Activated CD4-positive, alpha-beta T cell treated with anti-CD3 and anti-CD28 coated beads, Interleukin-2, Interleukin-4, amounts not matched to agents 100 ng/mL and 50 ng/mL, durations not matched to agents 16 hours and 8 hours (primary cell): Measurements from ENCODE around the gene FAM184A.
A peak's percentile ranks its signal among the peaks of the same experiment; 100 is the strongest.

ENCODE experiments used
- DNase-seq: peaks from one replicate; pipeline ENCODE4 v3.0.0-alpha.2; 2020; ENCODE audit warnings: low spot score

FAM184A gene

DNA sequence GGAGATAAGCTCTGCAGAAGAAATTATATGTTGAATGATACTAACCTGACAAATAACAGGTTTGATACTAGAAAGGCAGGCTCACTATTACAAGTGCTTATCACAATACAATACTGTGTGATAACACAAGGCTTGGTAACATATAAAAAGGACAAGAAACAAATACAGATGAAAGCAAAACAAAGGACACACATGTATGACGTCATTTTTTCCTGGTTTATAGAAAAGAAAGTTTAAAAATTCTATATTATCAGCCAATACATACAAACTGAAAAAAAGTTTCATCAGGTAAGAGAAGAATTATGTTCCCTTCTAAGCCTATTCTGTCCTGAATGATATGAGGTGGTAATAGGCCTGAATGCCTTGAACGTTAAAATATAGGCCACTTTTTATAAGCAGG lies 111.2 kb downstream of the FAM184A start:
- DNase-seq = no peak

DNA sequence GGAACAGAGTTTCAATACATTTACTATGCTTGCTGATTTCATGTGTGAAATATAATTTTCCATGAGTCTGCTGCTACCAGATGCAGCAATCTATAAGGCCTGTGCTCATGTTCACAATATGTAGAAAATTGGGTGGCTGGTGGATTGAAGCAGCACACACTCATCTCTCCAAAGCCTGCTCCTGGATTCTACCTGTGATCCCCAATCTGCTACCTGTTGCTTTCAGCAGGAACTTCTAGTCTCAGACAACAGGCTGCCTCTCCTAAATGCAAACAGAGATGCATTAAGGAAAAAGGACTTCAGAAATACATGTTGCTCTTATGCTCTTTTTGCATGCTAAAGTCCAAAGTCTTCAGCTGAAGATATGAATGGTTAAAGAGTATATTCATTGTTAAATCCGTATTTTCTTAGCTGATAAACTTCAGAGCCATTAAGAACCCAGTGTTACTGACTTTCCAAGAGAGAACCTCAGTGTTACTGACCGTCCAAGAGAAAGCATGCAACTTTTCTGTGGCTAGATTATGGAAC lies 112.6 kb downstream of the FAM184A start:
- DNase-seq = no peak

DNA sequence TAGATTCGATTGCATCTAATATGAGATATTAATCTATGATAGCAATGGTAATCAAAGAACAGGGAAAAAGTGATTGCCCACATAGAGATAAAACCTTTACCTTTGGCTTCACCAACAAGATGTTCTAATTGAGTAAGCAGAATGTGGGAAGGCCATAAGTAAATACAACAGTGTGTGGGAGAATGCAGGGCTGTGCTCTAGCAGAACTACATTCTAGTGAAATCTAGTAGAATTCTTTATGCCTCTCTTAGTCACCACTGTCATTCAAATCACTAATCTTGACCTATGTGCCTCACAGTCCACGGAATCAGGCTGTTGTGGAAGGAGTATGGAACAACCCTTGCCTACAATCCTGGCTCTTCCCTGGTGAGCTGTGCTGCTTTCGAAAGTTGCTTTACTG lies 113.1 kb downstream of the FAM184A start:
- DNase-seq = no peak

DNA sequence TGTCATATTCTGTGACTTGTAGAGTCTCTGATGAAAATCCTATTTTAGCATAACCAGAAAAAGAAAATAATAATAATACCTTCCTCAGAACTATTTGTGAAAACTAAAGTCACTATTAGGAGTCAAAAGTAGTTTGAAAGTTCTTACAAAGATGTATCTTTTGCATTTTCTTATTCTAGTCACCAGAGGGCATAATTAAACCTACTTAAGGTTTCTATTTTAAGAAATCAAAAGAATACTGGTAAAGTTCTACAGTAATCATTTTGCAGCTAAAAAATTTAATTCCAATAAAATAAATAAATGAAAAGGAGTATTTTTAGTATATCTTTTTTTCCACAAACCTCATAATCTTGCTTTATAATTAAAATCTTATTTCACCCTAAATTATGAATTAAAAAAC lies 115.5 kb downstream of the FAM184A start:
- DNase-seq = no peak

DNA sequence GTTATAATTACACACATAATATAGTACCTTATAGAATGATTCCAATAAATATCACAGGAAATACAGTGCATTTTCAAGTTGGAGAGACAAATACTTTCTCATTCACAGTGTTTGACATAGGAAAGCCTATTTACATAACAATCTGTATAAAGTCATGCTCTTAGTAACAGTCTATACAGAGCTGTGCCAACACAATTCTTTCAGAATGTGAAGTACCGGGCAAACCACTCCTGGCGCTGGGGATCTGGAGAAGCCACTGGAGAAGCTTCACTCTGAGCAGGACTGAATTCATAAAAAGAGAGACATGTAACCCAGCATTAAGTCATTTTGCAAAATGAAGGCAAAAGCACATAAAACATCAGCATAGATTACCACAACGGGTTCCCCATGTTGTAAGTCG lies 118.6 kb downstream of the FAM184A start:
- DNase-seq = no peak

DNA sequence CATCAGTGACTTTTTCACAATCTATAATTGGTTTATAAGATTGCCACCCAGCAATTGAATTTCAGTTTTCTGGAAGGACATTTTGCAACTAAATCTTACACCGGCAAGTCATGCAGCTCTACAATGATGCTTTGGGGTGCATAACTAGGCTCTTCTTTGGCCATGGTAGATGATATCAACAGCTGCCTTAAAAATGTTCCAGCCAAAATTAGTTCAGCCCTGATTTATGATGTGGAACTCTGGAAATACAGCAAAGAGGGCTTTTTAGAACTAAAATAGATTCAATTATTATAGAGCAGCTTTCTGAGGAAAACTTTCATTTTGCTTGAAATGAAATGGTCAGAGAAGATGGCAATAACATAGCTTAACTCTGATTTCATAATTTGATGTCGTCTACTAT lies 125.1 kb downstream of the FAM184A start:
- no peak for DNase-seq

DNA sequence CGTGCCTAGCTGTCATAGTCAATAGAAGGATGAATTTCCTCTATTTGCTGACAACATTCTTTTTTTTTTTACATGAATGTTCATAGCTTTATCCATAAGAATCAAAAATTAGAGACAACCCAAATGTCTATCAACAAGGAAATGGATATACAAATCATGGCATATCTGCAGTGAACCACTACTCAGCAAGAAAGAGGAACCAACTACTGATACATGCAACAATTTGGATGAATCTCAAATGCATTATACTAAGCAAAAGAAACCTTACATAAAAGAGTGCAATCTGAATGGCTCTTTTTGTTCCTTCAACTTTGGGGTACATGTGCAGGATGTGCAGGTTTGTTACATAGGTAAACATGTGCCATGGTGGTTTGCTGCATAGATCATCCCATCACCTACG lies 125.8 kb downstream of the FAM184A start:
- no peak for DNase-seq

DNA sequence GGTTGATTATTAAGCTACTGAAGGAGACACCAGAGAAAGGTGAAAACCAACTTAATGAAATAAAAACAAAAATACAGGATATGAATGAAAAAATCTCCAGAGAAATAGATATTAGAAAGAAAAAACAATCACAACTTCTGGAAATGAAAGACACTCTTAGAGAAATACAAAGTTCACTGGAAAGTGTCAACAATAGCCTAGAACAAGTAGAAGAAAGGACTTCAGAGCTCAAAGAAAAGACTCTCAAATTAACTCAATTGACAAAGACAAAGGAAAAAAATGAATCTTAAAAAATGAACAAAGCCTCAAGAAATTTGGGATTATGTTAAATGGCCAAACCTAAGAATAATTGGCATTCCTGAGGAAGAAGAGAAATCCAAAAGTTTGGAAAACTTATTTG lies 133.2 kb downstream of the FAM184A start:
- DNase-seq = no peak

DNA sequence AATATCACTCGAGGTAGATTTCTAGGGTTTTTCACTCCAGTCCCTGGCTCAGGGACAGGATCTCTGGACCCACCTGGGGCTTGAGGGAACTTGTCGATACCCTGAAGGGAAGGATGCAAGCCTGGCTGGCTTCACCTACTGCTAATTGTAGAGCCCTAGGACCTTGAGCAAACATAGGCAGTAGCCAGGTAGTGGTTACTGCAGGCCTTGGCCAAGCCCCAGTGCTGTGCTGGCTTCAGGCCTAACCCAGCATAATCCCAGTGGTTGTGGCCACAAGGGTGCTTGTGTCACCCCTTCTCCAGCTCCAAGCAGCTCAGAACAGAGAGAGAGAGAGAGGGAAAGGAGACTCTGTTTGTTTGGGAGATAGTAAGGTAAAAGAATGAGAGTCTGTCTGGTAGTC lies 137.7 kb downstream of the FAM184A start:
- no peak for DNase-seq

DNA sequence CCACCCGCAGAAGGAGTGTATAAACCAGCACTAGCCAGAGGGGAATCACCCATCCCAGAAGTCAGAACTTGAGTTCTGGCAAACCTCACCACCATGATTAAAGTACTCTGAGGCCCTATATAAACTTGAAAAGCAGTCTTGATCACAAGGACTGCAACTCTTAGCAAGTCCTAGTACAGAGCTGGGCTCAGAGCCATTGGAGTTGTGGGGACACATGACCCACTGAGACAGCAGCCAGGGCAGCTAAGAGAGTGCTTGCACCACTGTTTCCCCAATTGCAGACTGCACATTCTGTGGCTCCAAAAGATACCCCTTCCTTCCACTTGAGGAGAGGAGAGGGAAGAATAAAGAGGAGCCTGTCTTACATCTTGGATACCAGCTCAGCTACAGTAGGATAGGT lies 138.8 kb downstream of the FAM184A start:
- no peak for DNase-seq

DNA sequence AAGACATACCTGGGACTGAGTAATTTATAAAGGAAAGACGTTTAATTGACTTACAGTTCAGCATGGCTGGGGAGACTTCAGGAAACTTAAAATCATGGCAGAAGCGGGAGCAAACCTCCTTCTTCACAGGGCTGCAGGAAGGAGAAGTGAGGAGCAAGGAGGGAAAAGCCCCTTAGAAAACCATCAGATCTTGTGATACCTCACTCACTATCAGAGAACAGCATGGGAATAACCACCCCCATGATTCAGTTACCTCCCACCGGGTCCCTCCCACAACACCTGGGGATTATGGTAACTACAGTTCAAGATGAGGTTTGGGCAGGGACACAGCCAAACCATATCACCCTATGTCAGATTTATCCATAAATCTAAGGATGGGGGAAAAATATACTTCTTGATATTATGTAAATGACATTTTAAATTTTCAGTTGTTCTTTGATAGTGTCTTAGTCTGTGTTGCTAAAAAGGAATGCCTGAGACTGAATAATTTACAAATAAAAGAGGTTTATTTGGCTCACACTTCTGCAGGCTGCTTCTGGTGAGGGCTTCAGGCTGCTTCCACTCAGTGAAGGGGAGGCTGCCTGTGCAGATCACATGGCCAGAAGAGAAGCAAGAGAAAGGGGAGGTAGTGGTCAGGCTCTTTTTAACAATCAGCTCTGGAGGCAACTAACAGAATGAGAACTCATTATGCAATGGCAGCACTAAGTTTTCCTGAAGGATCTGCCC lies 142.3 kb downstream of the FAM184A start:
- DNase-seq = no peak

DNA sequence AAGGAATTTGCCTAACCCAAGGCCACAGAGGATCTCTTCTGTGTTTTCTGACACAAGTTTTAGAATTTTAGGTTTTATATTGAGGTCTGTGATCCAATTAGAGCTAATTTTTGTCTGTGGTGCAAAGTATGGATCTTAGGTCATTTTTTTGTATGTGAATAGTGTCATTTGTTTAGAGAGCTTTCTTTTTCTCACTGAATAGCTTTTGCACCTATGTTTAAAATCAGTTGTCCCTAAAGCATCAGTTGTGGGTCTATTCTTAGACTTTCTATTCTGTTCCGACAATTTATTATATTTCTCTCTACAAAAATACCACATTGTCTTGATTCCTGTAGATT lies 143.2 kb downstream of the FAM184A start:
- DNase-seq = no peak

DNA sequence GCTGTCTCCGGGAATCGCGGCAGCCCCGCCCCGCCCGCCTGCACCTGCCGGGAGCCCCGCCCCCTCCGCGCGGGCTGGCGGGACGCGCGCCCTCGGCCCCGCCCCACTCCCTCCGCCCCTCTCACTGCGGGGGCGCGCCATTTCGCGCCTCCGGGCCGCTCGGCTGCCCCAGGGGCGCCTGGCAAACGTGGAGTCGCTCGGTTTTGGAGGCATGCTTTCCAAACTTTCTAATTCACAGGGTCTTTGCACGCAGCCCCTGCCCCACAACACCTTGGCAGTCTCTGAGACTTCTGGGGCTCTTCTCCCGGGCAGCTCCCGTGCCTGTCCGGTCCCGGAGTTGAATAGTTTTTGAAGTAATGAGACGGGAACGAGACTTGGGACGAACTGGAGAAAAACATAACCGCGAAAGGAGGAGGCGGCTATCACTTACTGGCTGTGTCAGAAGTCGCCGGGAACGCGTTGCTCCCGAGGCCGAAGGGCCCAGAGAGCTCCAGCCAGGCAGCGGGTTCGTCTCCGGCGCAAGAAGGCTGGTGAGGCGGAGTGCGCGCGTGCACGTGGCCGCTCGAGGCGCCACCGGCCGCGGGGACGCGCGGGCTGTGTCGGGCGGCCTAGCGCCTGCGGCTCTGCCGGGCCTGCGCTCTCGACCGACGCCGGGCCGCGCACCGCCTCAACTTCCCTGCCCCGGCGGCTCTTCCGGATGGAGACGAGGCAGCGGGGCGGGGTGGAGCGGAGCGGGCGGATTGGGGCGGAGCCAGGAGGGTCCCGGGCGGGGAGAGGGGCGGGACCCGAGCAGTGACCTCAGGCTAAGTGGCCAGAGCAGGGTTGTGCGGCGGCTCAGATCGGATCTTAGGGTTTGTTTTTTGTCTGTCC lies 143.8 kb downstream of the FAM184A start, which contains the start of gene MCM9:
Gene MCM9 (minus strand): TSS at position 699 of the 870 bp plus-strand sequence. CDS start 3,436 bp downstream, outside the sequence.
- peak; percentile 85 for DNase-seq

DNA sequence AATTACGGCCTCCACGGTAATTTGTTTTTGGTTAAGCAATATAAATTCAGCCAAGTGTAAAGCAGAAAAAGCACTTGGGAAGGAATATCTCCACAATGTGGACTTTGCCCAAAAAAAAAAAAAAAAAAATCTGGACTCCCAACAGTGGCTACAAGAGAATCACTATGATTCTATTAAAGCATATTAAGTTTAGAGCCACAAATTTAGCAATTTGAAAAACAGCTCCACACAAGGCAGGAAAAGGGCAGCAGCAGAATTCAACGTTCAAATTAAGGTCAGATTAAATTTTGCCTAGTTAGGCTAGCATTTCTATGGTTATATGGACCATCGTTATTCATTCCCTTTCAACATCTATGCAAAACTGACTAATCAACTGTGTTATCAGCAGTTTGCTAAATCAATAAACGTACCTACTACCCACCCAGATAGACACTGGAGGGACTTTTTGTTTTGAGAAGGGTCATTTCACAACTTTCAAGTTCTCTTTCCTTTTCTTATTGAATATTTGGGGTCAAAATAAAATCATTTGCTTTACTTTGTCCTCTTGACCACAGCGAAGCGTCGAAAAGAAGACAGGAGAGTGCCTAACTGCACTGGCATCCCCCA lies 144.5 kb downstream of the FAM184A start:
- no peak for DNase-seq

DNA sequence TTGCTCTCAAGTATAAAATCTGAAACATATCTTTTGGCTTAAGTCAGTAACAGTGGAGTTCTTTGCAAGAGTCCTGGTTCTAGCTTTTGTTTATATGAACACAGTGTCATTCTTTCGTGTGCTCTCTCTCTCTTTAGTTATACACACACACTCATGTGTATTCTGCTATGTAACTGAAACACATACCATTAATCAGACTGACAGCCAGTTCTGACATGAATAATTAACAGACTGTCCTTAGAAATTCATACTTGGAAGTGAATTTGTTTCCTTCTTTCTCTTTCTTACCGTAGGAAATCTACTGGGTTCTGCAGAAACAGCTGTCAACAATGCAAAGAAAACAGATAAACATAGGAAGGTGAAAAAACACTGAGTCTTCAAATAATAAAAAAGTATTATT lies 146.0 kb downstream of the FAM184A start:
- DNase-seq = no peak

DNA sequence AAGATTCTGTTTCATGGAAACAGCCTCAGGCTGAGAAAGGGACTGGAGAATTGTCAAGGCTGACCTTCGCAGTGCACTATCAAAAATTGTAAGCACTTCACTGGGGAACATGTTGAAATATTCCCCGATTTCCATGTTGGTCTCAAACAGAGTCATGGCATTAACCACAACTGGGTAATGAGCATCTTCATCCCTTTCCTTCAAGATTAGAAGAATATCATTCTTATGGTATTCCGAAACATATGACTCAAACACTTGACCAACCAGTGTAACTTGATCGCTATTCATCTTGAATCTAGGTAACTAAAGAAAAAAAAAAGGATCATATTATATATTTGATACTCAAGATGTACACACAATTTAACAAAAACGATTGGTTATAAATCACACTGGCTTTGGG lies 147.0 kb downstream of the FAM184A start:
- no peak for DNase-seq

DNA sequence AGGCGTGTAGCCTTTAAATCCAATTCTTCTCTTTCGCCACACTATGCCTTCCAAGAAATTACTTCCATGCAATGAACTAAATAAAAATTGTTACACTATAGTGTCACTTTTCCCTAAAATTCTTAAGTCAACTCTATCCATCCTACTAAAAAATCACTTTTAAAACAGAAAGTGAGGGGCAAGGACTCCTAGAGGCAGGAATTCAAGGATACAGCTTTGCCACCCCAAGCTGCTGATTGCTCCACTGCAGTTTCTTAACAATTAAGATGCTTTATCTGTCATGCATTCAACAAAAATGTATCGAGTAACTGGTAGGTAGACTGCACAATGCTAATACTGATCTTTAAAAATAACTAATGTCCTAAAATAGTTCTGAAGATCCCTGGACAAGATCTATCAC lies 147.8 kb downstream of the FAM184A start:
- DNase-seq = no peak

DNA sequence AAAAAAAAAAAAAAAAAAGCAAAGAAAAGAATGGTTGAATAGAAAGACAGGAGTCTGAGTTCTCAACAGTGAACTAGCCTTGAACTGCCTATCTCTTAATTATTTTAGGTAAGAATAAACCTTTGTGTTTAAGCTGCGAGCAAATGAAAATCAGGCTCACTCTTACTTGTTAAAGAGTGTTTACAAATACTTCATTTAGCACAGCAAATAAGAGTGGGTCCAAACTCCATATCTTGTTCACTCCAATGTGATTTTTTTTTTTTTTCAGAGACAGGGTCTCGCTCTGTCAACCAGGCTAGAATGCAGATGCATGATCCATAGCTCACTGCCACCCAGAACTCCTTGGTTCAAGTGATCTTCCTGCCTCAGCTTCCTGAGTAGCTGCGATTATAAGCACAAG lies 155.4 kb downstream of the FAM184A start:
- DNase-seq = no peak

DNA sequence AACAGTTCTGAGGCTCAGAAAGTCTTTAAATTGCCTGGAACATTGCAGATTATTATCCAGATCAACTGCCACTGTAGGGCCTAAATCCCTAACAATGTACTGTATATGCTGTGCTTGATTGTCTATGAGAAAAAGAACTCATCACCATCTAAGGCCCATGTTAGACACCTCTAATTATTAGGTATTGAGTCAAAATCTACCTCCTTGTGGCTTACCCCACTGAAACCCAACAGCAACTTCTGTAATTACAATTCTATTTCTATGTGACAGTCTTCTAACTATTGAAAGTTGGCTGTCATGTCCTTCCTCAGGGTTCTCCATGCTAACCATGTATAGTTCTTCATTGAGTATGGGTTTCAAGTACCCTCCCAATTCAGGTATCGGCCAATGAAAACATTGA lies 157.4 kb downstream of the FAM184A start:
- DNase-seq = no peak

DNA sequence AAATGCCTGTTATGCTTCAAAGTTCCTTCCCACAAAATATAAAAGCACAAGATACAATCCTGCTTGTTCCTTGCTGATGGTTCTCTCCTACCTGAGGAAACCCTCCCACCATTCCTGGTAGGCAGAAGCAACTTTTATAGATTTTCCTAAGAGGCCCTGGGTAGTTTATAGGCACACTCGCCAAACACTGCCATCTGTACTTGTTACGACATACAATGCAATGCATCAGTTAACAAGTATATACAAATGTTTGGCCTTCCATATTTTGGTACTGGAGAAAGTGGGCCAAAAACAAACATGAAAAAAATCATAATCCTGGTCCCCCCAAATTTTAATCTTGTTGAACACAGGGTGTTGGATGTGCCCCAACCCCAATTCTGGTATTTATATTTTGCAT lies 160.1 kb downstream of the FAM184A start:
- no peak for DNase-seq

DNA sequence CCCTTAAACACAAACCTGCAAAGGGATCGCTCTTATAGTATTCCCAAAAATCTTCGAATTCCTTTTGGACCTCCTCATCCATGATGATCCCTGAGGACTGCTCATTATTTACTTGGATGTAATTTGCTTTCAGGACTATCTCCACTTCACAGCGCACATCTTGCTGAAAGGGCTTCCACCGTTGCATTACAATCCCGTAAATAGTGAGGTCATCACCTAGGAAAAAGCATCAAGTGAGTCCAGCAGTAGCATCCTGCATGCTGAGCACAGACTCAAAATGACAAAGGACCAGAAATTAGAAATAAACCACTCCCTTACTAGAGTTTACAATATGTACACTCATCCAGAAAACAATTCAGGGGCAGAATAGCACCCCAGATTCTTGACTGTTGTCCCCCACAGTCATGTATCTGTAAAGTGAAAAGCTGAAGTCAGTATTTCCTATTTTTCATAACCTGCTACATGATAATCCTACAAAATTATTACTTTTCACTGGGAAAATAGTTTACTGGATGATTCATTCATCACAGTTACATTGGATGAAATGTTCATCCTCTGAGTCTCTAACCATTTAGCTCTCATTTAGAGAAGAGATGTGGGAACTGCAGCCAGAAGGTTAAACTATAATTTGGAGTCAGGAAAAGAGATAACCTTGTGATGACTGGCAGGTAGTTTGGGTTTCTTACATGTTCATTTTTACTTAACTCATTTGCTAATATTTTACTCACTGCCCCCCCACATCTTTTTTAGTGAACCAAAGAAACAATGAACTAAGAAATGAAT lies 160.7 kb downstream of the FAM184A start:
- no peak for DNase-seq

DNA sequence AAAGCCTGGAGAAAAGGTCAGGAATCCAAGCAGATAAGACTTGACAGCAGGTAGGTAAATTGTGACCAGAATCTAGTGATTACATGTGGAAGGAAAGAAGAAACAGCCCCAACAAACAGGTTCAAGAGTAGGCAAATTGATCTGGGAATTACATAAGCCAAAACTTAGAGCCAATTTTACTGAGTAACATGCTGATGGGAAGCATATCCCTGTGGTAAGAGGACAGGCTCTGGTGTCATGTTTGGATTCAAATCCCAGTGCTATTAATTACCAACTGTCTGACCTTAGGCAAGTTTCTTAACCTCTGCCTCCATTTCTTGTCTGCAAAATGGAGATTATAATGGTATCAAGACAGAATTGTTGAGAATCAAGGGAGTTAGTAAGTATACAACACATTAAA lies 163.9 kb downstream of the FAM184A start:
- no peak for DNase-seq
